HG03280 (cell line): ENCODE data around the gene PDGFA.

Source experiments
- ATAC-seq: cut with Tn5 transposase; IDR thresholded peaks from one replicate; pipeline ENCODE4 v1.9.1; 2021; ENCODE audit warnings: mild to moderate bottlenecking, moderate library complexity; ENCODE audit not compliant: unreplicated experiment

PDGFA gene

DNA sequence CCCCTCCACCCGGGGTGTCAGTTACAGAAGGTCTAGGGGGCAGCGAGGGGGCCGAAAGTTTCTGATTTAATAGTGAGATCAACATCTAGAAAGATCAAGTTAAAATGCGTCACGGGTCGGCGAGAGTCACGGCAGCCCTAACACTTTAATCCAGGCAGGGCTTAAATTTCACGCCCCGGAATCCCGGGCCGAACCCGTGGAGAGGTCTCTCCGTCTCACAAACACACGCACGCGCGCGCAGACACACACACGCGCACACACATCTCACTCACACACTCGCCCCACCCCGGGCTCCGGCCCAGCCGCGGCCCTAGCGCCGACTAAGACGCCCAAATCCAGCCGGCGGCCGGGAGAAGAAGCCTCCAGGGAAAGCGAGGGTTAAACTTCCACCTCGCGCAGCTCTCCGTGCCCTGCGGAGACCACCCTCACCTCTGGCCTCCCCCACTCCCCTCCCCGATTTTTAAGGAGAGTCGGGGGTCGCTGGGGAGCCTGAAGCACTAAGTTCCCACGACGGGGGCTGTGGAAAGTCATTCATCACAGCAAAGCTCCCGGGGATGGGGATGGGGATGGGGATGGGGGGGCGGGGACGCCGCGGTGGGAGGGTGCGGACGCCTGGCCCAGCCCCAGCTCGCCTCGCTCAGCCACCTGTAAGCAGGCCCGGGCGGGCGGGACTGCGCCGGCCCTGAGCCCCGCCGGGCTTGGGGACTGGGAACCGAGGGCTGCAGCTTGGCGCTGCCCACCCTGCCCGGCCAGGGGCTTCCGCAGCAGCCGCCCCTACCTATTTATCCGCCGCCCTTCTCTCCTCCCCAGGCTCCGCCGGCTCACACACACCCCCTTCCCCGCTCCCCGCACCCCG is 1.6 kb downstream of the PDGFA start:
- ATAC-seq: no peak

DNA sequence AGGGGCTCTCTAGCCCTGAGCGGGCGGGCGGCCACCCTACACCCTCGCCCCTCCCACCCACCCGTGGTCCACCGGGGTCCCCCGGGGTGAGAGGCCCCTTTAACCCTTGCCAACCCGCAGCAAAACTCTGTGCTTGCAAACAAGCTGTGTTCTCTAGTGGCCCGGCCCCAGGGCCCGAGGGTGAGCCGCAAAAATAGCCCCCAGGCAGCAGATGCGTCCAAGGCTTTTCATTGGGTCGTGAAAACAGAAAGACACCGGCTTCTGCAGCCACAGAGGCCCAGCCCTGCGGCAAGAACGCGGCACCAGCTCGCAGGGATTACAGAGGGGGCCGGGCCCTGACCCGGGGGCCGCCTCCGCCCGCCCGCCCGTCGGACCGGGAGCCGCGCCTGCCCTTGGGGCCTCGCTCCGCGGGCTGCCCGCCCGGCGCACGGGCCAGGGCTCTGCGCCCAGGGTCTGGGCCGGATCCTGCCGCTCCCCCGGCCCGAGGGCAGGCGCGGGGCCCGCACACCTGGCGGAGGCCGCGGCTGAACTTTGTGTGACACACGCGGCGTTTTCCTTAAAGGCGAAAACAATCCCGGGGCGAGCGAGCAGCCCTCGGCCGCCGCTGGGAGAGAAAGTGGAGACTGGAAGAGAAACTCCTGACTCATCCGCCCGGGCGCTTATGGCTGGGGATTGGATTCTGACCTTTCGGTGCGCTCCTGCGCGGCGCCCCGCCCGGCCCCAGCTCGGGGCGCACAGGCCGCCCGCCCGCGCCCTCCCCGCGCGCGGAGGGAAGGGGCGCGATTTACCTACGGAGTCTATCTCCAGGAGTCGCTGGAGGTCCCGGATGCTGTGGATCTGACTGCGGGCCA is 2.8 kb downstream of the PDGFA start:
- no peak for ATAC-seq

DNA sequence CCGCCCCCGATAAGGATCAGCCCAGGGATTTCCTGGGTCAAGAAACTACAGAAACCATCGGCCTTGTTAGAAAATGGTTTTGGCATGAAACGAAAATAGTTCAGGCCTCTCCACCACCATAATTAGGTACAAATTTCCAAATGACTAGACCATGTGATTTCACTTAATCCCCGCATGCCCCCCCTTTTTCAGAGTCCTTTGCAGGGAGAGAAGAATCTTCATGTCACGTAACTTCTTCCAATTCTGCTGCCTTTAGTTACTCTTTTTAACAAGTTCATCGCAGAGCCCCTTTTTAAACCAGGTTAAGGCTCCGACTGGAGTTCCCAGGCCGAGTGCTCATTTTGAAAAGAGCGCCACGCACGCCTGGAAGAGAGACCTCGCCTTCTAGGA is 3.4 kb downstream of the PDGFA start:
- ATAC-seq: no peak

- ATAC-seq: no peak
These were observed 4.0 kb downstream of the PDGFA start for GRCh38 chr7:515628-516027.

DNA sequence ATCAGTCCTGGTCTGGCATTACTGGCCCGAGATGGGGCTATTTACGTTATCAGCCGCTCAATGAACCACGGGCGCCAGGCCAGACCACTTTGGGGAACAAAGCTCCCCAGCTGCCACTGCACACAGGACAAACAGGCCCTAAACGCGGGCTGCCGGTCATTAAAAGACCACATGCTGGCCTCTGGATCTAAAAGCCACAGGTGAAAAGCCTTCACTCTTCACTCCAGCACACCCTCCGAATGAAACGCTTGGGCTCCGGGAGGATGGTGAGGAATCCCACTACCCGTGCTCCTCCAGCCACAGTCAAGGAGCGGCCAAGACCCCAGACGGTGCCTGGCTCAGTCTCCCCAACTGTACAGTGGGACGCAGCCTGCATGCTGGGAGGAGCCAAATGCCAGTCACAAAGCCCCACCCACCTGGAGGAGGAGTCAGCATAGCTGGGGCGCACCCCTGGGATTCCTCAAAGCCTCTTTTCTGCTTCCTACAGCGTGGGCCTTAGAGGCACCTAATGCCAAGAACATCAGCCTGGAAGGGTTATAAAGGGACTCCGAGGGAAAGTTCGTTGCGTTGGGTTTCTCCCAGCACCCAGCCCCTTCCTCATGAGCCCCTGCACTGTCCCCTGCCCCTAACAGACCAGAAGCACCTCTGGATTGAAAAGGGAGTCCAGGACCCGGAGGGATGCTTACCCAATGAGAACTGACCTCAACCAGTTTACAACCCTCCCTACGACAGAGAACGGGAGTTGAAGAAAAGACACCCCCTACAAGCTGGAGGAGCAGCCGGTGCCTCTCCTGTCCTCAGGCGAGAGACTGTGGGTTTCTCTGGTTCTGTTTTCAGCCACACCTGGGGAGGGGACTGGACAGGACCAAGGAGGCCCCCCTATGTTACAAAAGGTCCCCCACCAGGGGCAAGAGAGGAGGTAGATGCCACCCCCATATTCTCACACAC is 4.7 kb downstream of the PDGFA start:
- ATAC-seq: no peak

DNA sequence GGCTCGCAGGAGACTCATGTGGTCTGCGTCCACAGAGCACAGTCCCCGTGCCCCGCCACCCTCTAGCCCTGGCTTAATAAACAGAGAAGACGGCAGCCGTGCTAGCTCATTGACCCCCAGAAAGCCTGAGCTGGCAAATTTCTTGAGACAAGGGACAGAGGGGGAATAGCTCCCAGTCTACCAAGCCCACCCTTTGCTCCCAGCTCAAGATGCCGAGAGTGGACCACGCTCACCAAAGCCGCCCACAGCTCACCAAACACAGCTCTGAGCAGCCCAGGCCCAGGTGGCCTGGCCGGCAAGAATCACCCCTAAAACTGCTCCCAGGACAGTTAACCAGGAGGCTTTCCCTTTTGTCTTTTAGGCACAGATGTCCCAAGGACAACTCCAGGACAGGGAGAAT is 5.4 kb downstream of the PDGFA start:
- no peak for ATAC-seq

DNA sequence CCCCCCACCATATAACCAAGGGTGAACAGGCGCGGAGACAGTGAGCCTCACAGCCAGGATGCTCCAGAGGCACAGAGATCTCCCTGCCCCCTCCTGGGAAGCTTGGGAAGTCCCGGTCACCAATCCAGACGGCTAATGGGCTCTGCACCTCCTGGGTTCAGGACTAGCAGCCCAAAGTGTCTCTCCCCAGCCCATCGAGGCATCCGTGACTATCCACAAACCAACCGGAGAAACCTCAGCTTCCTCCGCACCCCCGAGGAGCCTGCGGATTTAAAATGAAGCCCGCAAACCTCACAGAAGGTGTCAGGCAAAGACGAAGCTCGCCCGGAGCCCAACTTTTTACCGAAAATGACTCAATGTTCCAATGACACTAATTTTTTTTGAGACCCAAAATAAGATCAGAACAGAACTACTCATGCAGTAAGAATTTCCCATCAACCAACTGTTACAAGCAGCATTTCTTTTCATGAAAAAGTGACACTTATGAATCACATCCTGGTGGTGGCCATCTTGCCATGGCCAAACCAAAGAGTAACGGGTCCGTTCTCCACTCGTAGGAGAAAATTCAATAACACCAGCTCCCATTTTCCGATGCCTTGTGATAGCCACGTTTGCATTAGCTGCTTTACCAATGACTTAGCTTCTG is 6.0 kb downstream of the PDGFA start:
- no peak for ATAC-seq

- ATAC-seq: no peak
These were observed 6.9 kb downstream of the PDGFA start for GRCh38 chr7:512541-513311.

GRCh38 chr7:512146-512510 is 7.5 kb downstream of the PDGFA start:
- no peak for ATAC-seq

DNA sequence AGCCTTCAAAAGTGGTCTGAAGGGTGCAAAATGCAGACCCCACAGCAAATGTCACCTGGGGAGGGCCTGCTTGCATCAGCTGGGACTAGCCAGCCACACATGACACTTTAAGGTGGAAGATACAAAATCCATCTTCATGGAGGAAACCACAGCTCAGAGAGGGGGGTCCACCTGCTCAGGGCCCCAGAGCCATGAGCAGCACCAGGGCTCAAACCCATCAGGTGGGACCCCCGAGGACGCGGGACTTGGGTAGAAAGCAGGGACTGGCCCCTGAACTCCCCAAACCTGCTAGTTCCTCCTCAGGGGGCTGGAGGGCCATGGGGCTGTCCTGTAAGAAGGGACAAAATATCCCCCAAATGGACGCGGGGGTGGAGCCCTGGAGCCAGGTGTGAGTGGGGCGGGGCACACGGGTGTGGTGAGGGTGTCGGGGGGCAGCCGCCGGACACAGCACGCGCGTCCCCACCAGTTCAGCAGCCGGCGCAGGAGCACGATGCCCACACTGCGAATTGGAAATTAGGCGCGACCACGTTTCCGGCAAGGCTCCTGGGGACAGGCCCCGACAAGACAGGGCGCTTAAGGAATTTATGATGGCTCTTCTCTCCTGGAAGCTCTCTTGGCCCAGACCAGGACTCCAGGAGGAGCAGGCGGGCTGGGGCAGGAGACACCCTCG is 8.0 kb downstream of the PDGFA start:
- no peak for ATAC-seq

- ATAC-seq: no peak
These were observed 8.8 kb downstream of the PDGFA start for GRCh38 chr7:510782-511281.

GRCh38 chr7:510131-510481 is 9.5 kb downstream of the PDGFA start:
- ATAC-seq: no peak

DNA sequence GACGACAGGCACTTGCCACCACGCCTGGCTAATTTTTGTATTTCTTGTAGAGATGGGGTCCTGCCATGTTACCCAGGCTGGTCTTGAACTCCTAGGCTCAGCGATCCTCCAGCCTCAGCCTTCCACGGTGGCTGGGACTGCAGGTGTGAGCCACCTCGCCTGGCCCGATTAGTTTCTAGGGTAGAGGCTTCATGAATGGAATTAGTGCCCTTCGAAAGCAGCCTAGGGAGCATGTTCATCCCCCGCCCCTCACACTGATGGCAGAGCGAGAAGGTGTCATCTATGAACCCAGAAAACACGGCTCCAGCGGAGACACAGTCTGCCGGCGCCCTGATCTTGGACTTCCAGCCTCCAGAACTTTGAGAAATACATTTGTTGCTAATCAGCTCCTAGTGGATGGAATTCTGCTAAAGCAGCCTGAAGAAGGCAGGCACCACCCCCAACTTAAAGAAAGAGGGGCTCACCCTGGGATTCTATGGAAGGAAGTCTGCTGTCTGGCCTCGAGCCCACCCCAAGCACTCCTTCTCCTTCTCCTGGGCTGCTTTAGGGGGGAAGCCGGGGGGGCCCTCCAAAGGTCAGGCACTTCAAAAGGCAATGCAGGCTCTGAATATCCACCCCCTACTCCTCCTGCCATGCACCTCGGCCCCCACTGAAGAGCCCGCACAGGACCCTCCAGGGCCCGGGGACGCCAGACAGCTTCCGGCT is 10.1 kb downstream of the PDGFA start:
- ATAC-seq: no peak

- no peak for ATAC-seq
These were observed 11.0 kb downstream of the PDGFA start for GRCh38 chr7:508461-509170.

GRCh38 chr7:507623-508300 is 11.9 kb downstream of the PDGFA start:
- ATAC-seq: no peak

DNA sequence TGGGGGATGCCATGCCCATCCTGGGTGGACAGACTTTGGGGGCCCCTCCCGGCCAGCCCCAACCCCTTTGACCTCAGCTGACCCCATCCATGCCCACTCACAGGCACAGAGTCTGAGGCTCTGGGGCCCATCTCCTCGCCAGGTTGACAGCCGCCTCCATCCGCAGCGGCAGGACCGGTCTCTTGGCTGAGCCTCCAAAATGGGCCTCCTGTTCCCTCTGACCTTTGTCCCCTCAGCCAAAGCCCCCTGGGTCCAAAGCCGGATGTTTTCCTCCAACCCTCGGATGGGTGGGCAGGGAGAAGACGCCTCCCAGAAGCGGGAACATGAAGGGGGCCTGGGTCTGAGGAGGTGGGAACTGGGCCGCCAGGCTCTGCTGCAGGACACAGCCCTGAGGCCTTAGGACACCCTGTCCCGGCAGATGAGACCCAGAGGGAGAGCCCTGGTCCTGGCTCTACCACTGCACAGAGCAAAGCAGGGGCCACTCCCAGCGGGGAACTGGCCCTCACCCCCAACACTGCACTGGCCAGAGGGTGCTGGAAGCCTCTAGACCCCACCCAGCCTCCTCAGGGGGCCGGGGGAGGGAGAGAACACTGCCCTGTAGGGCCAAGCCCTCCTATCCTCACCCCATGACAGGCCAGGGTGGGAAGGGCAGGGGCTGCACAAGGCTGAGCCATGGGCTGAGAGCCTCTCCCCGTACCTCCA is 12.6 kb downstream of the PDGFA start:
- ATAC-seq: no peak

GRCh38 chr7:506391-506831 is 13.2 kb downstream of the PDGFA start:
- ATAC-seq: no peak
